Measurements from ENCODE around the gene DTNBP1. TPM values are rescaled to one million over a fixed set of nuclear protein-coding genes. Genes with fewer than 3 reads are reported as not detected.

The DTNBP1 gene
- total and polyA plus RNA-seq, 2 experiments from 2014 or later = 9.2 to 41.6 TPM

- no peak for DNase-seq (ENCODE audit: low read depth in 1 of 2, low spot score in 1 of 2)
- no peaks in the 10 kb centered on the region for H3K27me3 ChIP-seq
- H3K27ac ChIP-seq = no peak overlapping the region
- TF ChIP-seq CTCF (IDR thresholded peaks at IDR 0.05; ENCODE audit: low read depth, low read length) = no peak
- H3K4me3 ChIP-seq = no peak overlapping the region
- no peaks in the 10 kb centered on the region for H3K9me3 ChIP-seq (ENCODE audit: low read depth)
- H3K36me3 ChIP-seq = no peaks in the 10 kb centered on the region
- peaks cover 2% of the 10 kb centered on the region for H3K4me1 ChIP-seq (ENCODE audit: low read depth)
Observed at GRCh38 chr6:15574023-15574422, 88.8 kb downstream of the DTNBP1 start.

DNA sequence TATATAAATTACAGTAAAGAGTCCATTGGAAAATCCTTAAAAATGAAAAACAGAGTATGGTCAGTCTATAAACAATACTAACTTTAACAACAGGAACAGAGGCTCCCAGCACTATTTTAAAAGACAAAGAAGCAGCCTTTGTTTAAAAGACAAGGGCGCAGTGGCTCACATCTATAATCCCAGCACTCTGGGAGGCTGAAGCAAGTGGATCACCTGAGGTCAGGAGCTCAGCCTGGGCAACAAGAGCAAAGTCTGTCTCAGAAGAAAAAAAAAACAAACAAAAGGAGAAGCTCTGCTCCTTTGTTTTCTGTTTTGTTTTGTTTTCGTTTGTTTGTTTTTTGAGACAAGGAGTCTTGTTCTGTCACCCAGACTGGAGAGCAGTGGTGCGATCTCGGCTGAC, 89.4 kb downstream of the DTNBP1 start:
- H3K4me1 ChIP-seq (ENCODE audit: low read depth) = peaks cover 2% of the 10 kb centered on the region
- H3K27ac ChIP-seq = no peak overlapping the region
- no peak overlapping the region for H3K4me3 ChIP-seq
- TF ChIP-seq CTCF (IDR thresholded peaks at IDR 0.05; ENCODE audit: low read depth, low read length) = no peak
- no peaks in the 10 kb centered on the region for H3K27me3 ChIP-seq
- no peaks in the 10 kb centered on the region for H3K36me3 ChIP-seq
- no peaks in the 10 kb centered on the region for H3K9me3 ChIP-seq (ENCODE audit: low read depth)
- no peak for DNase-seq (ENCODE audit: low read depth in 1 of 2, low spot score in 1 of 2)

- H3K27me3 ChIP-seq = no peaks in the 10 kb centered on the region
- no peak for TF ChIP-seq CTCF (IDR thresholded peaks at IDR 0.05; ENCODE audit: low read depth, low read length)
- no peak for DNase-seq (ENCODE audit: low read depth in 1 of 2, low spot score in 1 of 2)
- no peak overlapping the region for H3K27ac ChIP-seq
- H3K4me3 ChIP-seq = no peak overlapping the region
- H3K9me3 ChIP-seq (ENCODE audit: low read depth) = no peaks in the 10 kb centered on the region
- no peaks in the 10 kb centered on the region for H3K36me3 ChIP-seq
- no peaks in the 10 kb centered on the region for H3K4me1 ChIP-seq (ENCODE audit: low read depth)
Observed at GRCh38 chr6:15572296-15573016, 90.4 kb downstream of the DTNBP1 start.

- H3K27ac ChIP-seq = no peak overlapping the region
- no peak for TF ChIP-seq CTCF (IDR thresholded peaks at IDR 0.05; ENCODE audit: low read depth, low read length)
- H3K9me3 ChIP-seq (ENCODE audit: low read depth) = no peaks in the 10 kb centered on the region
- DNase-seq (ENCODE audit: low read depth in 1 of 2, low spot score in 1 of 2) = no peak
- no peaks in the 10 kb centered on the region for H3K27me3 ChIP-seq
- no peaks in the 10 kb centered on the region for H3K36me3 ChIP-seq
- no peaks in the 10 kb centered on the region for H3K4me1 ChIP-seq (ENCODE audit: low read depth)
- H3K4me3 ChIP-seq = no peak overlapping the region
Observed at GRCh38 chr6:15570171-15570570, 92.7 kb downstream of the DTNBP1 start.

DNA sequence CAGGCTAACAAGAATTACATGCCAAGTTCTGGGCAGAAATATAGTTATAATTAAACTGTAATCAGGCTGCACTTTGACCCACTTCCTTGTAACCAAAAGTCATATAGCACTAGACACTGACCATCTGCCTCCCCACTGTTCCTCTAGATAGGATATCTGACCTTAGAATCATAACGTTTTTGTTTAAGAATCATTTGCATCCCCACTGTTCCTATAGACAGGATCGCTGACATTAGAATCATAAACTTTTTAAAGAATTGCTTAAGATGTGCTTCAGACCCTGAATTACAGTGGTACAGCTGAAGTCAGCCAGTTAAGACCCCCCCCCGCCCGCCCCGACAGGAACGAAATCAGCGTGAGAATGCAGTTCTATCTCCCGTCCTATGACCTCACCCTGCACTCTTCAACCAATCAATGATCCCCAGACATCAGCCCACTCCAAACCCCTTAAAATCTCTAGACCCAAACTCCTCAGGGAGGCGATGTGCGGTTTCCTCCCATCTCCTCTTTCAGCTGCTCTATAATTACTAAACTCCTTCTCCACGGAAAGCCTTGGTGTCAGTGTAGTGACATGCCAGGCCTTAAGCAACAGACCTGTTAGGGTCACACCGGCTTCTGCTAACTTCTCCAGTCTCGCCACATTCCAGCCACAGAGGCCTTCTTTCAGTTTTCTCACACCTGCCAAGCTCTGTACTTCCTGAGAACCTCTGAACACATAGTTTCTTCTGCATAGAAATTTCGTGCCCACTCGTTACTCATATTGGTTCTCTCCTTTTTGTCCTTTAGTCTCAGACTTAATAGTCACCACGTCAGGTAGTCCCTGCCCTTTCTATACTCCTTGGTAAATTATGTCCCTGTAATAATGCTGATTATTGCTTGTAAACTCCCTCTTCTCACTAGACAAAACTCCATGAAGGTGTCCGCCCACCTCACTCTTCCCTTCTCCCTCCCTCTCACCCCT, 93.5 kb downstream of the DTNBP1 start:
- Histone ChIP-seq H3K4me1 (ENCODE audit: low read depth) (no peaks in the 10 kb centered on the region), H3K27me3 (no peaks in the 10 kb centered on the region), H3K36me3 (no peaks in the 10 kb centered on the region), H3K27ac (peak overlapping the region; percentile 24), H3K9me3 (ENCODE audit: low read depth) (no peaks in the 10 kb centered on the region), H3K4me3 (no peak overlapping the region)
- TF ChIP-seq CTCF (IDR thresholded peaks at IDR 0.05; ENCODE audit: low read depth, low read length) = no peak
- DNase-seq (ENCODE audit: low read depth in 1 of 2, low spot score in 1 of 2) = peak in 1 of 2 donors; percentile 41
